ENCODE data around the gene IQGAP1.
"Not testable (repeated sequence)": the region's sequence is repeated elsewhere in the genome, so short reads cannot be mapped to it uniquely, and the experiment has no call there.

IQGAP1 gene

DNA sequence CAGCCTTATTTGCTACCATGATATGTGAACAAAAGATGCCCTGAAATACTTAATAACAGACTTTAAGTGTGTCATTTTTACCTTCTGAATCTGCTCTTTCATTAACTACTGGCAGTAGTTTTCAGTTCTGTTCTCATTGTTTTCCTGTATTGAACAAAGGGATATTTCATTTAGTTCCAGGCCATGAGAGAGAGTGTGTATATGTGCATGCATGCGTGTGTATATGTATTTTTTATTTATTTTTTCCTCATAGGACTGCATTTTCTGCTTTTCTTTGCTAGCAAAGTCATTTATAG, 94.9 kb downstream of the IQGAP1 start:
- no peak for DNase-seq

GRCh38 chr15:90483637-90484036, 95.6 kb downstream of the IQGAP1 start:
- DNase-seq, result no peak

DNA sequence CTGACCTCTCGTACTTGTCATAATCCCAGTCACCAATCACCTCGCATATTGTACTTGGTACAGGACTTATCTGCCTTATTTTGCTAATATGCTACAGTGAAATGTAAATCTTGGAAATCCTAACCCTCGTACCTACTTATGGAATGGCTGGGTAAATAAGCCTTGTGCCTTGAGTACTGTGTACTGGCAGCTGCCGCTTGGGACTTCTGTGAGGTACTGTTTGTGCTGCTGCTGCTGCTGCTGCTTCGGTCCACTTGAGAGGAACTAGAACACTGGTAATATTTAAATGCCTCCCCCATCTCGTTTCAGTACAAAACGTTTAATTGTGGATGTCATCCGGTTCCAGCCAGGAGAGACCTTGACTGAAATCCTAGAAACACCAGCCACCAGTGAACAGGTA, 99.1 kb downstream of the IQGAP1 start:
- no peak for DNase-seq

GRCh38 chr15:90489514-90489913, 101.5 kb downstream of the IQGAP1 start:
- DNase-seq, result no peak

- DNase-seq, result no peak
These were observed 101.9 kb downstream of the IQGAP1 start for GRCh38 chr15:90489944-90490343.

GRCh38 chr15:90493647-90494046, 105.6 kb downstream of the IQGAP1 start:
- DNase-seq, result no peak

- no peak for DNase-seq
These were observed 107.0 kb downstream of the IQGAP1 start for GRCh38 chr15:90495067-90495466.

- DNase-seq, result no peak
These were observed 108.7 kb downstream of the IQGAP1 start for GRCh38 chr15:90496791-90497190.

- no peak for DNase-seq
These were observed 109.3 kb downstream of the IQGAP1 start for GRCh38 chr15:90497376-90497775.

DNA sequence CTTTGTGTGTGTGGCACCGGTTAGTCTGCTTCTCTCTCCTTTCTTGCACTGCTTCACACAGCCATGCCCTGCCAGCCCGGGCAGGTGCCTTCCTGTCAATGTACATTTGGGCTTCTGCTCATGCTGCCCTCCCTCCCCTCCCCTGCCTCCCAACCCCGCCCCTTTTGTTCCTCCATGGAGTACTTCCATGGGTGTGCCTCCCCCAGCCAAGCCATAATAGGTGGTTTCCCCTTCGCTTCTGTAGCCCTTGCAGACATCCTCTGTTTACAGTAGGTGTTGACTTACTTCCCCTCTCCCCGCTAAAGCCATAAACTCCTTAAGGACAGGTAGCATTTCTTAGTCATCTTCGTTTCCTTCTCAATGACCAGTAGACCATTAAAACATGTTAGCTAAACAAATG, 109.9 kb downstream of the IQGAP1 start:
- DNase-seq, result no peak

DNA sequence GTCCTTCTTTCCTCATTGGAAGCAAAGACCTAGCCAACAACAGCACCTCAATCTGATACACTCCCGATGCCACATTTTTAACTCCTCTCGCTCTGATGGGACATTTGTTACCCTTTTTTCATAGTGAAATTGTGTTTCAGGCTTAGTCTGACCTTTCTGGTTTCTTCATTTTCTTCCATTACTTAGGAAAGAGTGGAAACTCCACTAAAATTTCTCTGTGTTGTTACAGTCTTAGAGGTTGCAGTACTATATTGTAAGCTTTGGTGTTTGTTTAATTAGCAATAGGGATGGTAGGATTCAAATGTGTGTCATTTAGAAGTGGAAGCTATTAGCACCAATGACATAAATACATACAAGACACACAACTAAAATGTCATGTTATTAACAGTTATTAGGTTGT, 112.1 kb downstream of the IQGAP1 start:
- no peak for DNase-seq

DNA sequence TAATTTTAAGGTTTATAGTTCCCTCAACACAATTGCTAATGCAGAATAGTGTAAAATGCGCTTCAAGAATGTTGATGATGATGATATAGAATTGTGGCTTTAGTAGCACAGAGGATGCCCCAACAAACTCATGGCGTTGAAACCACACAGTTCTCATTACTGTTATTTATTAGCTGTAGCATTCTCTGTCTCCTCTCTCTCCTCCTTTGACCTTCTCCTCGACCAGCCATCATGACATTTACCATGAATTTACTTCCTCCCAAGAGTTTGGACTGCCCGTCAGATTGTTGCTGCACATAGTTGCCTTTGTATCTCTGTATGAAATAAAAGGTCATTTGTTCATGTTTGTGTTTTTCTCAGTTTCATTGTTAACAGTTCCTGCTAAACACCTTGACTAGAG, 113.9 kb downstream of the IQGAP1 start:
- DNase-seq, result no peak

DNA sequence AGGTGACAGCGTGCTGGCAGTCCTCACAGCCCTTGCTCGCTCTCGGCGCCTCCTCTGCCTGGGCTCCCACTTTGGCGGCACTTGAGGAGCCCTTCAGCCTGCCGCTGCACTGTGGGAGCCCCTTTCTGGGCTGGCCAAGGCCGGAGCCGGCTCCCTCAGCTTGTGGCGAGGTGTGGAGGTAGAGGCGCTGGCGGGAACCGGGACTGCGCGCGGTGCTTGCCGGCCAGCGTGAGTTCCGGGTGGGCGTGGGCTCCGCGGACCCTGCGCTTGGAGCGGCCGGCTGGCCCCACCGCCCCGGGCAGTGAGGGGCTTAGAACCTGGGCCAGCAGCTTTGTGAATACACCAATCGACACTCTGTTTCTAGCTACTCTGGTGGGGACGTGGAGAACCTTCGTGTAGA, 122.7 kb downstream of the IQGAP1 start:
- DNase-seq, result not testable (repeated sequence)

GRCh38 chr15:90511211-90511618, 123.2 kb downstream of the IQGAP1 start:
- DNase-seq, result not testable (repeated sequence)

GRCh38 chr15:90512276-90512675, 124.2 kb downstream of the IQGAP1 start:
- no peak for DNase-seq

DNA sequence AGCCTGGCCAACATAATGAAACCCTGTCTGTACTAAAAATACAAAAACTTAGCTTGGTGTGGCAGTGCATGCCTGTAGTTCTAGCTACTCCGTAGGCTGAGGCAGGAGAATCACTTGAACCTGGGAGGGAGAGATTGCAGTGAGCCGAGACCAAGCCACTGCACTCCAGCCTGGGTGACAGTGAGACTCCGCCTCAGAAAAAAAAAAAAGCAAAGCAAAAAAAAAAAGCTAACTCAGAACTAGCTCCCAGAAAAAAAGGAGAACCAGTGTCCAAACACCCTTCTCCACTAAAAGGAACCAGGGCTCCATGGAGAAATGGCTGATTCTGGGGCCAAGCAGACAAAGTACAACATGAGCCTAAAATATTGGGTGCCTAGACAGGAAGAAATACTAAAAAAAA, 124.9 kb downstream of the IQGAP1 start:
- no peak for DNase-seq

GRCh38 chr15:90513448-90513847, 125.4 kb downstream of the IQGAP1 start:
- DNase-seq, result no peak

GRCh38 chr15:90513893-90514292, 125.9 kb downstream of the IQGAP1 start:
- not testable (repeated sequence) for DNase-seq

DNA sequence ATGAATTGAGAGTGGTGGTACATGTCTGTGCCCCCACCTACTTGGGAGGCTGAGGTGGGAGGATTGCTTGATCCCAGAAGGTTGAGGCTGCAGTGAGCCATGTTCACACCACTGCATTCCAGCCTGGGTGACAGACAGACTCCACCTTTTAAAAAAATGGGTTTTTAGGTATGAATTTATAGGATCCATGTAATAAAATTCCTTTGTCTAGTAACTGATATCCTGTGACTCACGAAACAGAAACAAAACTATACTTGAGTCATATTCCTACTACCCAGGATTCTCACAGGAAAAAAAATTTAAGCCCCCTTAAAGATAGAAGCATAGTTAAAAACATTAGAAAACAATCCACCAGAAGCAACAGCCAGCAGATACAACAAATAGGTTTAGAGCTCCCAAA, 131.6 kb downstream of the IQGAP1 start:
- no peak for DNase-seq

- no peak for DNase-seq
These were observed 132.3 kb downstream of the IQGAP1 start for GRCh38 chr15:90520365-90520764.

DNA sequence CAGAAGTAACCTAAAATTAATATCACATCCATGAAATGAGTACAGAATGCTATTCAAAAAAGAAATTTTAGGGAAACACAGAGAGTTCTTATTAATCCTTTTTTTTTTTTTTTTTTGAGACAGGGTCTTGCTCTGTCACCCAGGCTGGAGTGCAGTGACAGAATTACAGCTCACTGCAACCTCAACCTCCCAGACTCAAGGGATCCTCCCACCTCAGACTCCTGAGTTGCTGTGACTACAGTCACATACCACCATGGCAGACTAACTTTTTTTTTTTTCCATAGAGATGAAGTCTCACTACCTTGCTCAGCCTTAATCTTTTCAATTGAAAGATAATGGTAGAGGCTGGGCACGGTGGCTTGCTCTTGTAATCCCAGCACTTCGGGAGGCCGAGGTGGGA, 135.3 kb downstream of the IQGAP1 start:
- DNase-seq, result no peak

DNA sequence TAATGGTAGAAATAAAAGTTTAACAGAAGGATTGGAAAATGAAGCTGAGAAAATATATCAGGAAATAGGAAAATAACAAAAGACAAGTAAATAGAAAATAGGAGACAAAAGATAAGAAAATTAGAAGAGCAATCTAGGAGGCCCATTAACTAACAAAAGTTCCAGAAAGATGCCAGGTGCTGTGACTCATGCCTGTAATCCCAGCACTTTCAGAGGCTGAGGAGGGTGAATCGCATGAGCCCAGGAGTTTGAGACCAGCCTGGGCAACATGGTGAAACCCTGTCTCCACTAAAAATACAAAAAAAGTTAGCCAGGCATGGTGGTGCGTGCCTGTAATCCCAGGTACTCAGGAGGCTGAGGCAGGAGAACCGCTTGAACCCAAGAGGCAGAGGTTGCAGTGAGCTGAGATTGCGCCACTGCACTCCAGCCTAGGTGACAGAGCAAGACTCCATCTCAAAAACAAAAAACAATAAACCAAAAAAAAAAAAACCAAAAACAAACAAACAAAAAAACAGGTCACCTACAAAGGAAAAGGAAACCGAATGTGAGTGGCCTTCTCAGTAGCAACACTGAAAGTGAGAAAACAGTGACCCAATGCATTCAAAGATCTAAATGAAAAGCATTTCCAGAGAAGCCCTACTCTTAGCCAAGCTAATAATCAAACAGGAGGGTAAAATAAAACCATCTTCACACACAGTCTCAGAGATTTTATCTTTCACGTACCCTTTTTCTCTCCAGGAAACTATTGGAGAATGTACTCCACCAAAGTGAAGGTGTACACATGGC, 136.2 kb downstream of the IQGAP1 start:
- not testable (repeated sequence) for DNase-seq

GRCh38 chr15:90529011-90529370, 140.9 kb downstream of the IQGAP1 start:
- no peak for DNase-seq
